Liver (tissue), 9 donors: ENCODE results near the gene VASN. TPM values are rescaled to one million over a fixed set of nuclear protein-coding genes. Genes with fewer than 3 reads are reported as not detected.
A peak's percentile ranks its signal among the peaks of the same experiment; 100 is the strongest.

Experiments used
- DNase-seq: peaks from one replicate; pipeline ENCODE4 v3.0.0-alpha.2; 2017; ENCODE audit warnings: low spot score
- H3K27ac ChIP-seq, 2 donors: one replicate each; pipeline ENCODE4 v1.7.0; 2013; ENCODE audit warnings: inconsistent platforms in 2 of 2, low read length in 2 of 2, control low read depth in 1 of 2, low read depth in 1 of 2, mild to moderate bottlenecking in 1 of 2
- H3K27me3 ChIP-seq, 4 donors: one replicate each; pipeline versions ENCODE4 v1.6.1 to v1.7.0; 2013; ENCODE audit warnings: low read length in 3 of 4, inconsistent platforms in 1 of 4, mild to moderate bottlenecking in 1 of 4, moderate library complexity in 1 of 4; ENCODE audit not compliant: control insufficient read depth in 4 of 4, insufficient read depth in 4 of 4
- H3K36me3 ChIP-seq, 4 donors: one replicate each; pipeline versions ENCODE4 v1.6.1 to v1.7.0; 2013; ENCODE audit warnings: low read length in 3 of 4, mild to moderate bottlenecking in 3 of 4, low read depth in 1 of 4, moderate library complexity in 1 of 4; ENCODE audit not compliant: control insufficient read depth in 4 of 4, insufficient read depth in 3 of 4
- H3K4me1 ChIP-seq, 4 donors: one replicate each; pipeline versions ENCODE4 v1.6.1 to v1.7.0; 2013; ENCODE audit warnings: low read length in 3 of 4, mild to moderate bottlenecking in 3 of 4, moderate library complexity in 1 of 4; ENCODE audit not compliant: control insufficient read depth in 4 of 4, insufficient read depth in 4 of 4
- H3K4me3 ChIP-seq, 3 donors: one replicate each; pipeline versions ENCODE4 v1.6.1 to v1.7.0; 2013; ENCODE audit warnings: low read length in 3 of 3, control low read depth in 1 of 3, low read depth in 1 of 3, mild to moderate bottlenecking in 1 of 3
- H3K9ac ChIP-seq, 2 donors: one replicate each; pipeline ENCODE4 v1.7.0; 2013; ENCODE audit warnings: low read length in 2 of 2, mild to moderate bottlenecking in 2 of 2, moderate library complexity in 2 of 2, control low read depth in 1 of 2, low read depth in 1 of 2
- H3K9me3 ChIP-seq, 4 donors: one replicate each; pipeline versions ENCODE4 v1.6.1 to v1.7.0; 2013; ENCODE audit warnings: low read length in 3 of 4; ENCODE audit not compliant: control insufficient read depth in 4 of 4
- ATF3 ChIP-seq: IDR thresholded peaks from 2 replicates; pipeline ENCODE4 v1.6.1; 2016; ENCODE audit warnings: antibody characterized with exemption
- CTCF ChIP-seq: fragments of 150-350 bp; IDR thresholded peaks from 2 replicates; pipeline ENCODE4 v1.5.1; 2017; ENCODE audit warnings: improper control_type of control experiment, low read depth, low read length; ENCODE audit not compliant: missing input control
- EGR1 ChIP-seq, 2 donors: IDR thresholded peaks; 2 replicates each; pipeline ENCODE4 v1.6.1; 2016 to 2018; ENCODE audit warnings: antibody characterized with exemption in 2 of 2, low read depth in 2 of 2
- FOXA1 ChIP-seq: IDR thresholded peaks from 2 replicates; pipeline ENCODE4 v1.6.1; 2016; ENCODE audit warnings: antibody characterized with exemption
- FOXA2 ChIP-seq: IDR thresholded peaks from 2 replicates; pipeline ENCODE4 v1.6.1; 2016; ENCODE audit warnings: antibody characterized with exemption
- GABPA ChIP-seq, 2 donors: IDR thresholded peaks in 1 of 2; conservative IDR thresholded peaks in 1 of 2; 2 replicates each; pipeline ENCODE4 v1.6.1; 2016; ENCODE audit warnings: antibody characterized with exemption in 2 of 2, mild to moderate bottlenecking in 1 of 2, moderate library complexity in 1 of 2
- HNF4A ChIP-seq, 2 donors: conservative IDR thresholded peaks; 2 replicates each; pipeline ENCODE4 v1.6.1; 2016; ENCODE audit warnings: antibody characterized with exemption in 2 of 2, mild to moderate bottlenecking in 2 of 2
- HNF4G ChIP-seq: IDR thresholded peaks from 2 replicates; pipeline ENCODE4 v1.6.1; 2016; ENCODE audit warnings: antibody characterized with exemption
- JUND ChIP-seq, 2 donors: IDR thresholded peaks; 2 replicates each; pipeline ENCODE4 v1.6.1; 2016; ENCODE audit warnings: antibody characterized with exemption in 2 of 2
- MAX ChIP-seq: IDR thresholded peaks from 2 replicates; pipeline ENCODE4 v1.6.1; 2016; ENCODE audit warnings: antibody characterized with exemption
- NR2F2 ChIP-seq: IDR thresholded peaks from 2 replicates; pipeline ENCODE4 v1.6.1; 2016; ENCODE audit warnings: antibody characterized with exemption
- RAD21 ChIP-seq, 2 donors: IDR thresholded peaks; 2 replicates each; pipeline ENCODE4 v1.6.1; 2016; ENCODE audit warnings: antibody characterized with exemption in 2 of 2, mild to moderate bottlenecking in 2 of 2
- REST ChIP-seq: IDR thresholded peaks from 2 replicates; pipeline ENCODE4 v1.6.1; 2016; ENCODE audit warnings: antibody characterized with exemption, mild to moderate bottlenecking
- RXRA ChIP-seq, 2 donors: IDR thresholded peaks; 2 replicates each; pipeline ENCODE4 v1.6.1; 2017 to 2018; ENCODE audit warnings: antibody characterized with exemption in 2 of 2, mild to moderate bottlenecking in 1 of 2
- SP1 ChIP-seq: IDR thresholded peaks from 2 replicates; pipeline ENCODE4 v1.6.1; 2018; ENCODE audit warnings: antibody characterized with exemption, mild to moderate bottlenecking
- TAF1 ChIP-seq: conservative IDR thresholded peaks from 2 replicates; pipeline ENCODE4 v1.6.1; 2016; ENCODE audit warnings: antibody characterized with exemption, mild to moderate bottlenecking
- YY1 ChIP-seq: IDR thresholded peaks from 2 replicates; pipeline ENCODE4 v1.6.1; 2016; ENCODE audit warnings: antibody characterized with exemption, mild to moderate bottlenecking
- ZBTB33 ChIP-seq: IDR thresholded peaks from 2 replicates; pipeline ENCODE4 v1.6.1; 2016; ENCODE audit warnings: antibody characterized with exemption
- WGBS: extraction: QIAGEN DNeasy Blood & Tissue Kit; methylation state at CpG from one replicate; pipeline ENCODE4 v1.1.7; 2013; 5-methylcytosine and 5-hydroxymethylcytosine counted together
- polyA plus RNA-seq, 2 donors: library from polyadenylated mRNA; stranded (reverse) in 1 of 2; unstranded in 1 of 2; fragments of 200-250 nt in 1 of 2; fragments of >200 nt in 1 of 2; fragmentation: Nextera tagmentation in 1 of 2; extraction: Ambion mirVana in 1 of 2; gene quantifications; one replicate each; pipeline versions ENCODE4 v1.2.1 to v1.2.3, GENCODE V29; 2013 to 2015
- total RNA-seq, 2 donors: library from RNA; depleted of rRNA; stranded (reverse); fragments of >200 nt; gene quantifications; one replicate each; pipeline ENCODE4 v1.2.3, GENCODE V29; 2014
- donor health status: healthy.
- donor health status: healthy.
- donor health status: healthy.
- donor health status: healthy.
- donor health status: healthy.

Gene VASN
- total and polyA plus RNA-seq, 4 donors, result 6.2 to 26.9 (median 21.2) TPM

- Histone ChIP-seq H3K4me3 (peak overlapping the region; percentile 70 to 100 (median 92)), H3K4me1 (peaks cover 2 to 22% (median 14%) of the 10 kb centered on the region in 4 donors), H3K9me3 (no peaks in the 10 kb centered on the region), H3K36me3 (peaks cover 0 to 7% (median 0%) of the 10 kb centered on the region in 4 donors), H3K27ac (peak overlapping the region; percentile 98 to 99), H3K9ac (peak overlapping the region; percentile 91 to 94), H3K27me3 (no peaks in the 10 kb centered on the region)
- TF ChIP-seq MAX, result no peak
- peak in 1 of 2 donors; percentile 48 for TF ChIP-seq HNF4A (conservative IDR thresholded peaks at IDR 0.05)
- TF ChIP-seq EGR1 (IDR thresholded peaks at IDR 0.05; ENCODE audit: low read depth in 2 of 2), result no peak
- TF ChIP-seq RAD21 (IDR thresholded peaks at IDR 0.05), result no peak
- TF ChIP-seq GABPA (IDR thresholded peaks at IDR 0.05 in 1 of 2, conservative IDR thresholded peaks at IDR 0.05 in 1 of 2), result no peak
- peak; percentile 24 for TF ChIP-seq NR2F2
- TF ChIP-seq ZBTB33, result no peak
- TF ChIP-seq RXRA (IDR thresholded peaks at IDR 0.05), result peak; percentile 71 to 85
- TF ChIP-seq JUND (IDR thresholded peaks at IDR 0.05), result no peak
- TF ChIP-seq SP1, result peak; percentile 31
- TF ChIP-seq HNF4G, result no peak
- no peak for TF ChIP-seq CTCF
- no peak for TF ChIP-seq TAF1
- no peak for TF ChIP-seq FOXA1
- TF ChIP-seq REST, result no peak
- TF ChIP-seq ATF3, result peak; percentile 77
- TF ChIP-seq FOXA2, result no peak
- TF ChIP-seq YY1, result no peak
- 2% methylated on average over 31 of the region's 31 CpGs for WGBS
- no peak for DNase-seq
Measured at GRCh38 chr16:4426021-4426684, 54.5 kb downstream of the VASN start.
